Measurements from ENCODE around the gene FIBP. TPM values are rescaled to one million over a fixed set of nuclear protein-coding genes. Genes with fewer than 3 reads are reported as not detected.

FIBP gene
- total RNA-seq = 145 and 157 TPM in 2 replicates

DNA sequence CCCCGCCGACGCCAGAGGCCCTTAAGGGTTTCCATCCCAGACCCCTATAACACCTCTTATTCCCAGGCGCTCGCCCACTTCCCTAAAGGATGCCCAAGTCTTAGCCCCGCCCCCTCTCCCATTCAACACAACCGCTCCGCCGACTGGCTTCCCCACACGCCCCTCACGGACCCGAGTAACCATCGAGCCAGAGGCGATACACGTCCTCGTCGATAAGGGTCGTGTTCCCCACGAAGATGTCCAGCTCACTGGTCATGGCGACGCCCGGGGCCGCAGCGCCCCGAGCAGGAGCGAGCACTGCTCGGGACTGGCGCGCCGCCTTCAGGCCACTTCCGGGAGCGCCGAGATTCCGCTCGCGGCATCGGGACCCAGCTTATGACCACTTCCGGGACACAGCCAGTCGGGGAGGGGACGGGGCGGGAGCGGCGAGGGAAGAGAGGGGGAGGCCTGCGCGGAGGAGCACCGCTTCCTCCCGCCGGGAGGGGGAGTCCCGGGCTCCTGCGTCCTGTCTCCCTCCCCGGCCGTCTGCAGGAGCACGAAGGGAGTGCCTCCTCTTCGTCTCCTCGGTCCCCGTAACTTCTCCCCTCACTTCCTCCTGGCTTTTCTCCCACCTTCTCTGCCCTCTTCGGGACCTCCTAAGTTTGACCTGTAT lies at the start of gene FIBP:
Gene FIBP, minus strand, starts transcription at position 309 of the 652 bp plus-strand sequence. Its CDS starts 53 bp downstream, at position 256.
- DNase-seq (ENCODE audit: low read depth in 2 of 2) = peak; percentile 97 to 98

DNA sequence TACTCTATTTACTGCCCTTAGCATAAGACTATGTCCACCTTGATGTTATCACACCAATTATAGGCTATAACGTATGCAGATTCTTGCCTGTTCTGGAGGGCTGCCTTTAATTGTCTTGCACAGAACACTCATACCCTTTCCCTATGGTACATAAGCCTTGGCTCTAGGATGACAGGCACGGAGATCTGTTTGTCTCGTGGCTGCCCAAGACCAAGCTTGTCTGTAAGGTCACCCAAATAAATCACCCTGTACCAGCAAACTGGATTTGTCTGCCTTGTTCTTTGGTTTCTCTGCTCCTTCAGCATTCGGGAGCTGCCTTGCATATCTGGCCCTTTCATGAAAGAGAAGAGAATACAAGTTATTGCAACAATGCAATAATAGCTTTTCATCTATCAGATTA lies 49.5 kb upstream of the FIBP start:
- no peak for DNase-seq (ENCODE audit: low read depth in 2 of 2)

DNA sequence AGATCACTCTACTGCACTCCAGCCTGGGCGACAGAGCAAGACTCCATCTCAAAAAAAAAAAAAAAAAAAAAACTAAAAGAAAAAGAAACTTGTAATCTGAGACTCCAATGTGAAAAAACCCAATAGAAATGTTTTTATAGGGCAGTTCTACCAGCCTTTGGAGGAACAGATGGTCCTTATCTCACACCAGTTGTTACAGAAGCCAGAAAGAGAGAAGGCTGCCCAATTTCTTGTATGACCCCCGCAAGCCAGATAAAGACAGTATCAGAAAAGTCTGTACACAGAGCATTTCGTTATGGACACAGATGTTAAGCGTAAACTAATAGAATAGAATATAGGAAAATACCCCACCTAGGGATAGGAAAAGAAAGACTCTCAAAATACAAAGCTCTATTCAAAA lies 45.7 kb upstream of the FIBP start:
- DNase-seq (ENCODE audit: low read depth in 2 of 2) = no peak

DNA sequence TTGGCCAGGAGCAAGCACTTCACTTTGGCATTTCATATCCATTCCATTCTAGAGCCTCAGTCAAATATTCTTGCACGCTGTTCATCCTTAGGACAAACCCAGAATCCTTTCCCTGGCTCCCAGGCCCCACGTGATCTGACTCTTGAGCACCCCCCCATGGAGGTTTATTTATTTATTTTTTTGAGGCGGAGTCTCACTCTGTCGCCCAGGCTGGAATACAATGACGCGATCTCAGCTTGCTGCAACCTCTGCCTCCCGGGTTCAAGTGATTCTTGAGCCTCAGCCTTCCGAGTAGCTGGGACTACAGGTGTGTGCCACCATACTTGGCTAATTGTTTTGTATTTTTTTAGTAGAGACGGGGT lies 44.3 kb upstream of the FIBP start:
- DNase-seq (ENCODE audit: low read depth in 2 of 2) = no peak

DNA sequence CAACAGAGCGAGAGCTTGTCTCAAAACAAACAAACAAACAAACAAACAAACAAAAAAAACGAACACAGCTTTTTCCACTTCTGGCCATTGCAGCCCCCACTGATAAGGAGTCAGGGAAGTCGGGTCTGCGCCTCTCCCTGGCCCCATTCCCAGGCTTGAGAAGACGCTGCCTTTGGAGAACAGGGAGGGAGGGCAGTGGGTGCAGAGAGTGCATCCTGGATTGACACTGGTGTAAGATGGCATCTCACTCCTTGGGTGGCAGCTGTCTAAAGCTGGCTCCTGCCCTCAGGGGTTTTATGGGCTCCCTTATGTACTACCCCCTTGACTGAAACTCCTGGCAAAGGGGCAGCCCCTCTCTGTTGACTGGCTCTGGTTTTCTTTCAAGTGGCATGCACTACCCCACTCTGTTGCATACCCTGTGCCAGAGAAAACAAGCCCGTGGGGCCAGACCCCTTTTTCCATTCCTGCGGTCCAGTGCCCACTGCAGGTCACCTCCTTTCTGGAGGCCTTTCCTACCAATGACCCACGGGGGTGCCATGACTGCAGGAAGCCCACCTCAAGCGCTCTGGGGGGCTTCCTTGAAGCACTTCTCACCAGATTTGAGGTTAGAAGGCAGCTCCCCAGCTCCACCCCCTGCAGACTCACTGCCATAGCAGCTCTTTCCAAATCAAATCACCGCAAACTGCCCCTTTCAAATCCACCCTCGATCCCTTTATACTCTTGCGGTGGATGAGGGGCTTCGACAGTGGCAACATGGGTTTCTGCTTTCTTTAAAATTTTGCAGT lies 43.7 kb upstream of the FIBP start:
- DNase-seq (ENCODE audit: low read depth in 2 of 2) = no peak

DNA sequence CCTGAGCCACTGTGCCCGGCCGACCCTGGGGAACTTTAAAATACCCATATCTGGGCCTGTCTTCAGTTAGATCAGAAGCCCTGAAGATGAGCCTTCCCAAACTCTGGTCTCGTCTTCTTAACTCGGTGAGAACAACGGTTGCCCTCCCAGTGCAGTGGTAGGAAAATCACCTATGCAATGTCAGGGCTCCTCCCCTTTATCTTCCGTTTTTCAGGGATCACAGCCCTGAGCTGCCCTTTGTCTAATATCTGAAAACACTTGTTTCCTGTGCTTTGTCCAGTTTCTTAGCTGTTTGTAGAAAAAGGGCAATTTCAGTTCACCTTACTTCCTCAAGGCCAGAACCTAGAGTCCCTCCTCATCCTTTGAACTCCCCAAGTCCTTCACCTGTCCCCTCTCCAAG lies 40.4 kb upstream of the FIBP start:
- DNase-seq (ENCODE audit: low read depth in 2 of 2) = no peak

DNA sequence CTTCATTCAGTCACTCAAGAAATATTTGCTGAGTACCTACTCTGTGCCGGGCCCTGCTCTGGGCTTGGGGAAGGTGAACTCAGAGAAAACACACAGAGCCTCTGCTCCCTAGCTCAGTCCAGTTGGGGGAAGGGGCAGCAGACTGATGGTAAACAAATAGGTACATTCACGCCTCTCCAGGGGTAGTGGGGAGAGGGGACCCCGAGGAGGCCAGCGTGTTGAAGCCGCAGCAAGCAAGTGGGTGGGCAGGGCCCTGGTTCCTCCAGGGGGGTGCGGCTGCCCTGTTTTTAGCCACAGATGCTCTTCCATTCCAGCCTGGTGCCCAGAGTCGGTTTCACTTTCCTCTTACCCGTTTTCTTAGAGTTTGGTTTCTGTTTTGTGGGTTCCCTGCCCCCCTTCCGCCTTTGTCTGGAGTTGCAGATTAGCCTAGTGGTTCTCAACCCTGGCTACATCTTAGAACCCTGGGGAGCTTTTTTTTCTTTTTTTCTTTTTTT lies 39.7 kb upstream of the FIBP start:
- DNase-seq (ENCODE audit: low read depth in 2 of 2) = no peak

DNA sequence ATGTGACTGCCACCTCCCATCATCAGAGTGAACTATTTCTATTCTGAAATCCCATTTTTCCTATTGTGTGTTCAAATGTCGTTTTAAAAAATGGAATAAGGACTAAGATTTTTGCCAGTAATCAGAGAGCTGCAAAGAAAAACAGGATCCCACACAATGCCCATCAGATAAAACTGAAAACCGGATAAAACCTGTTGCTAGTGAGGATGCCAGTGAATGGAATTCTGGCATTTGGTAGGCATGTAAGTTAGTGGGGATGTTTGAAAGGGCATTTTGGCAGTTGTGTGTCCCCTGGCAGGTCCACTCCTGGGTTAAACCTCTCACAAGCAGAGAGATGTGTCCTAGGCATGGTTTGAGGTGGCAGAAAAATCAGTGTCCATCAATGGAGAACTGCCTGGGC lies 37.1 kb upstream of the FIBP start:
- no peak for DNase-seq (ENCODE audit: low read depth in 2 of 2)

DNA sequence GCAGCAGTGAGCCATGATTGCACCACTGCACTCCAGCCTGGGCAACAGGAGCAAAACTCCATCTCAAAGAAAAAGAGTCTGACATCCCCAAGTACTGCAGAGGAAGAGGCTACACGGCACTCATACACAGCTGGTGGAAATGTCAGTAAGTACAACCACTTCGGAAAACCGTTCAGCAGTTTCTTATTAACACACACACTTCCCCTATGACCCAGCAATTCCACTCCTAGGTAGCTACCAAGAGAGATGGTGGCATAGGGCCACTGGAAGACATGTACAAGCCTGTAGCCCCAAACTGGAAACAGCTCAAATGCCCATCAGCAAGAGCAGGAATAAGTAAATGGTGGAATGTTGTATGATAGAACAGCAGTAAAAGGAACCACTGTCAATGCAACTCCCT lies 34.3 kb upstream of the FIBP start:
- DNase-seq (ENCODE audit: low read depth in 2 of 2) = no peak

DNA sequence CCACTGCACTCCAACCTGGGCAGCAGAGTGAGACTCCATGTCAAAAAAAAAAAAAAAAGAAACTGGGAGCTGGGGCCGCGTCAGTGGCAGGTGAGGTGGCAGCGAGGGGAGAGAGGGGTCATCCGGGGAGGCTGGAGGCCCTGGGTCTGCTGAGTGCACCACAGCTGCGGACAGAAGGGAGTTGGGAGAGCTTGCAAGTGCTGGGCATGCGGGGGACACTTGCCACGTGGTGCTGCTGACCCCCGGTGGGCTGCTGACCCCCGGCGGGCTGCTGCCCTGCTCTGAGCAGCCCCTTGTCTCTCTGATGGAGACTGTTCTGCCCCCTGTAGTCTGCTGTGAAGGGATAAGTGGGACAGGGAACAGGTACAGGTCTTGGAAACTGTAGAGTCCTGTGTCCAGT lies 33.6 kb upstream of the FIBP start:
- no peak for DNase-seq (ENCODE audit: low read depth in 2 of 2)

DNA sequence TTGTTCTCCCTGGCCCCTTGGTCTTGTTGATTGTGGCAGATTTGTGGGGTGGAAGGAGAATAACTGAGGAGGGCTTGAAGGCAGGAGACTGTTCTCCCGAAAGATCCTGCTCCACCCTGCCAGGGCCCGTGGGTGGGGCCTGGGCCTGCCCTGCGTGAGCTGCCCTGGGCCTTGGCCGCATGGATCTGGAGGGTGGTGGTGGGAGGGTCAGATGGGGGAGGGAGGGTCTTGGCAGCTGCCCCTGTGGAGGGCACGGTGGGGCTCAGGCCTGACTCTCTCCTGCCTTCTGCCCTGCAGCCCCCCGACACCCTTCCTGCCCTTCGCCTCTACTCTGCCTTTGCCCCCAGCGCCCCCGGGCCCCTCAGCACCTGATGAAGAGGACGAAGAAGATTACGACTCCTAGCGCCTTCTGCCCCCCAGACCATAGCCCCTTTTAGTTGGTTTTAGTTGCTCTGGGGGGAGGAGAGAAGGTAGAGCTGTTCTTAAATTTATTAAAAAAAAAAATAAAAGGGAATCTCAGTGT lies 32.8 kb upstream of the FIBP start:
- DNase-seq (ENCODE audit: low read depth in 2 of 2) = no peak

DNA sequence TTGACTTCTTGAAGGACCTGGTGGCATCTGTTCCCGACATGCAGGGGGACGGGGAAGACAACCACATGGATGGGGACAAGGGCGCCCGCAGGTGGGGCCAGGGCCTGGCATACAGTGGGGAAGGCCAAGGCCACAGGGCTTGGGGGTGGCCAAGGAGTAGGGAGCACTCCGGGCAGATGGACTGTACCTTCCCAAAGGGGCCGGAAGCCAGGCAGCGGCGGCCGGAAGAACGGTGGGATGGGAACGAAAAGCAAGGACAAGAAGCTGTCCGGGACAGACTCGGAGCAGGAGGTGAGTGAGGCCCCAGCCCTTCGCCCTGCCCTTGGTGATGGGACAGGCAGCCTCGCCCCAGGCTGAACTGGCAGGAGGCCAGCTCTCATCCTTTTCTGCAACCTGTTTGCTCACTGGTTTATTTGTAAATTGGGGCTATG lies 32.1 kb upstream of the FIBP start:
- DNase-seq (ENCODE audit: low read depth in 2 of 2) = no peak

DNA sequence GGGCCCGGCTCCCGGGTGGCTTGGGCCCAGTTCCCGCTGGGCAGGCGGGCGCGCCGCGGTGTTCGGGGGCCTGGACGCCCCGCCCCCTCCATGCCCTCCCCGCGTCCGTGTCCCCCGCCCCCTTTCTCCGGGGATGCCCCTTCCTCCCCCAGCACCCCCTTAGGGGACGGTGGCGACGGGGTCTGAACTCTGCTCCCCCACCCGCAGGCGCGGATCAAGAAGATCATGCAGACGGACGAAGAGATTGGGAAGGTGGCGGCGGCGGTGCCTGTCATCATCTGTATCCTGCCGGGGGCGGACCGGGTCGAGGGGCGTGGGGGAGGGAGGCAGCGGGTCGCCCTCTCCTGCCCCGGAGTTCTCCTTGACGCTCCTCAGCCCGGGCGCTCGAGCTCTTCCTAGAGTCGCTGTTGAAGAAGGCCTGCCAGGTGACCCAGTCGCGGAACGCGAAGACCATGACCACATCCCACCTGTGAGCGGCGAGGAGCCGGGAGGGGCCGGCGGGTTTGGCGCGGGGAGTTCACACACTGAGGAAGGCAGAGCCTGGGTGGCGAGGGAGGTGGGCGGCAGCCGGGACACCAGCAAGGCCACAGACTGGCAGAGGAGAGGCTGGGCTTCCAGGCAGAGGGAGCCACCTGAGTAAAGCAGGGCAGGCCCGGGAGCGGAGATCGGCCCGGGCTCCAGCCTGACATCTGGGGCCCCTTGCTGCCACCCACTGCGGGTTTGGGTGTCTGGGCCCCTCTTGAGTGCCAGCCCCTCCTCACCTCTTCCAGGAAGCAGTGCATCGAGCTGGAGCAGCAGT lies 31.5 kb upstream of the FIBP start:
- DNase-seq (ENCODE audit: low read depth in 2 of 2) = no peak

DNA sequence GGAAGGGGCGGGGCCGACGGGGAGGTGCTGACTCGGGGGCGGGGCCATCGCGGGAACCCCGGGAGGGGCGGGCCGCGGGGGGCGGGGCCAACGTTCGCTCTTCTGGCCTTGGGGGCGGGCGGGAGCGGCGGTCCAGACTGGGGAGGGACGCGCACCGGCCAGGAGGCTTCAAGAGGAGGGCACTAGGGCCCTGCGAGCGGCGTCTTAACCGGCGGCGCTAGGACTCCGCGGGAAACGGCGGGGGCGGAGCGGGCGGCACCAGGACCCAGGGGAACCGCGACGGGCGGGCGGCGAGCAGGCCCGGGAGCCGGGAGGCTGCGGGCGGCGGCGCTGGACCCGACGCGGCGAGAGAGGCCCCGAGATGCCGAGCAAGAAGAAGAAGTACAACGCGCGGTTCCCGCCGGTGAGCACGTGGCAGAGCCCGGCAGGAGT lies 30.9 kb upstream of the FIBP start, which contains the start of gene DRAP1:
Gene DRAP1, plus strand, starts transcription at position 286 of the 432 bp plus-strand sequence. Its CDS starts 76 bp downstream, at position 362.
- peak; percentile 99 for DNase-seq (ENCODE audit: low read depth in 2 of 2)

DNA sequence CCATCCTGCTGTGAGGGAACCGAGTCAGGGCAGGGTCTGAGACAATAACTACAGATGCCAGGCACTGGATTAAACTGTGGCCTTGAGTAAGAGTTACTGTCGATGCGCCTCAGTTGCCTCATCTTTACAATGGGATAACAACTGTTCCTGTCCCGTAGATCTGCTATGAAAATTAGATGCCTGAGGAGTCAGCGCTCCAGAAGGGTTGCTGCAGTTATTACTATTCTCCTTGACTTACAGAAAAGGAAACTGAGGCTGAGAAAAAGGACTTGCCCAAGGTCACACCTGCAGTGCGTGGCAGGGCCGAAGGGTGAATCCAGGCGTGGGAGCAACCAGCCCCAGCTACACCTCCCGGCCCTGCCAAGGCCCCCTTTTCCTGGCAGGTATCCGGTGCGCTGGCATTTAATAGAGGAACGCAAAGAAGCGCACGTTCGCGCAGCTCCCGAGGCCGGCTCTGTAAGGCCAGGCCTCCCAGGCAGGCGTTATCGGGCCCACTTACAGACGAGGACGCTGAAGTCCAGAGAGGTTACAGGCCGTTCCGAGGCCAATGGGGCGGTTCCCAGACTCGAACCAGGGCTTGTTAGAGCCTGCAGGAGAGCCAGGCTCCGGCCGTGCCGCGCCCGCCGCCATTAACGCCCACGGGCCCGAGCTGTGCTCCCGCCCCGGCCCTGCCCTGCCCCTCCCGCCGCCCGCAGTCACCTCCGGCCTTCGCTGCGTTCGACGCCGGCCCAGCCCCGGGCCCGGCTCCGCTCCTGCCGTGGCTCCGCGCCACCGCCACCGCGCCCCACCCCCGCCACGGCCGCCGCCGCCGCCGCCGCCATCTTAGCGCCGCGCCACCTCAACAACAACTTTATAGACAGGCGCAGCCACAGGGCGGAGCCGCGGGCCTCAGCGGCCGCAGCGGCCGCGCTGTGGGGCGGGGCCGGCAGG lies 30.2 kb upstream of the FIBP start, which contains the start of gene C11orf68:
Gene C11orf68, minus strand, starts transcription at position 852 of the 930 bp plus-strand sequence. Its CDS starts 31 bp downstream, at position 821.
- peak; percentile 57 to 61 for DNase-seq (ENCODE audit: low read depth in 2 of 2)

DNA sequence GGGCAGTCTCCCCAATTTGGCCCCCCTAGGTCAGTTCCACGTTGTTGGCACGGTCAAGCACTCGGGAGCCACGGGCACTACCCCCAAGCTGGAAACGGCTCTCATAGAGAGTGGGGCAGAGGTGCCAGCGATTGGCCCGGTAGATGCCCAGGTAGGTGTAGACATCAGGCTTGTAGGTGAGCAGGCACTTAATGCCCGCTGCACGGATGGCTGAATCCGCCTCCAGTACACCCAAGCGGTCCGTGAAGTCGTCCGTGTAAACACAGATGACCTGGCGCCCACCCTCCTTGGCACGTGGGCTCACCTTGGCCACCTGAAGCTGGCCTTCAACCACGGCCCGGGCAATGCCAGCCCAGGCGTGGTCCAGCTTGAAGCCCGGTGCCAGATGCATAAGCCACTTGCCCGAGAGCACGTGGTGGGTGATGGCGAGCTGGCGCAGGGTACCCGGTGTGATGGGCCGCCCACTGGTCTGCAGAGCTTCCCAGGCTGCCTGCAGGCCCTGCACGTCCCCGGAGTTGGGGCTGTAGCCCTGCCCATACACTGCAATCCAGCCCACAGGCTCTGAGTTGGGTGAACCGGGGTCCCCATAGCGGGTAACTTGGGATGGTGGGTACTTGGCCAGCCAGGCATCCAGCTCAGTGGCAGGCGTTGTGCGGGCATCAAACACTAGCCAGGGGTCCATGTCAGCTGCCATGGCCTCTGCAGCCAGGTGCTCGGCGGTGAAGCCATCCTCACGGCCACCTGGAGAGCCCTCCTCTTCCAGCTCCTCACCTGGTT lies 29.4 kb upstream of the FIBP start:
- no peak for DNase-seq (ENCODE audit: low read depth in 2 of 2)

DNA sequence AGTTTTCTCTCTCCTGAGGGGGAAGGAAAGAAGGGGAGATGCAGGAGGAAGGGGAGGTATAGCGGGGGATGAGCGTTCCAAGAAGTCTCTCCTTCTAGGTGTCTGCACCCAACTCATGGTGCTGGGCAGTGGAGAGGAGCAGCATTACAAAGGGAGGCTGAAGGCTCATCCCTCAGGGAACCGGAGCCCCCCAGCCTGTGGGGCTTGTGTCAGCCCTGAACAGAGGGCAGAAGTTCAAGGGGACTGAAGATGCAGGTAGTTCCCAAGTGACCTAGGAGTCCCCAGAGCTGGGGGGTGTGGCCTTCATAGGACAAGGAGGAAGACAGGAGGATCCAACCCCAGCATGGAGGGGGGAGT lies 28.8 kb upstream of the FIBP start:
- DNase-seq (ENCODE audit: low read depth in 2 of 2) = no peak

DNA sequence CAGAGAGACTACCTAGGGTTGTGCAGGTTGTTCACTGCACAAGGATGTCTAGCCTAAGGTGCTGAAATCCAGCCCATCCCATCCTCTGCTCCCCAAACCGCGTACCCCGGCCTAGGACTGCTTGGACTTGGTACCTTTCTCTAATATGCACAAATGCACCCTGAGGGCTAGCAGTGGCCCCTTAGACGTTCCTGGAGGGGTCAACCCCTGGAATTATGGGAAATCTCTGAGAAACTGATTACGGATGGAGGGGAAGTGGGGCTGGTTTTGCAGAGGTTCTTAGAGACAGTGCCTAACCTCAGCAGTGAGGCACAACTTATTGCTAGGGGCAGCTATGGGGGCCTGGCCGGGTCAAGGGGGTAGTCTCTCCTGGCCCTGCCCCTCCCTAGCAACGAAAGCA lies 28.1 kb upstream of the FIBP start:
- DNase-seq (ENCODE audit: low read depth in 2 of 2) = no peak

DNA sequence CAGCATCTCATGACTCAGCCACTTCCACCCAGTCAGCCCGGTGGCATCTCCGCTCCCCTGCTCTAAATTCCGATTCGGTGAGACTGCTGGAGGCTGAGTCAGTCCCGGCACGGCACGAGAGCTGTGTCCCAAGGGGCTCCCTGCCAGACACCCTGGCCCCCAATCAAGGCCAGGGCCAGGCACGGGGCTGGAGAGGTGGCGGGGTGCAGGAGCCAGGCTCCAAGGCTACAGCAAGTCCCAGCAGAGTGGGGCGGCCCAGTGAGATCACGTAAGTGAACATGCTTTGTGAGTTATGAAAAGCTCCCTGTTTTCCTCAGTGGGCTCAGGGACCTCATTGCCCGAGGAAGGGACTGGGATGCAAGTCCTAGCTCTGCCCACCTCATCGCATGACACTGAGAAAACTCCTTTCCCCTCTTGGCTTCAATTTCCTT lies 27.6 kb upstream of the FIBP start:
- peak; percentile 84 to 97 for DNase-seq (ENCODE audit: low read depth in 2 of 2)

Data from lung microvascular endothelial cell (primary cell).